GM19372 (cell line): ENCODE data around the gene RPH3AL.

ENCODE experiments used
- ATAC-seq: cut with Tn5 transposase; IDR thresholded peaks from one replicate; pipeline ENCODE4 v1.9.1; 2021; ENCODE audit warnings: mild to moderate bottlenecking, low read depth, moderate library complexity; ENCODE audit not compliant: unreplicated experiment

Gene RPH3AL

GRCh38 chr17:354651-355556, 2.3 kb upstream of the RPH3AL start:
- ATAC-seq: no peak

GRCh38 chr17:353838-354234, 1.2 kb upstream of the RPH3AL start:
- ATAC-seq: no peak

GRCh38 chr17:353213-353837, 718 bp upstream of the RPH3AL start:
- ATAC-seq: no peak

- ATAC-seq: no peak
These were observed 659 bp downstream of the RPH3AL start for GRCh38 chr17:351875-352420.

- ATAC-seq: no peak
These were observed 1.2 kb downstream of the RPH3AL start for GRCh38 chr17:351449-351738.

GRCh38 chr17:350706-351448, 1.7 kb downstream of the RPH3AL start:
- no peak for ATAC-seq

GRCh38 chr17:349666-350065, 2.9 kb downstream of the RPH3AL start:
- ATAC-seq: no peak

GRCh38 chr17:348692-349425, 3.7 kb downstream of the RPH3AL start:
- no peak for ATAC-seq

- no peak for ATAC-seq
These were observed 4.6 kb downstream of the RPH3AL start for GRCh38 chr17:348012-348411.

GRCh38 chr17:347309-347899, 5.2 kb downstream of the RPH3AL start:
- no peak for ATAC-seq

- no peak for ATAC-seq
These were observed 6.4 kb downstream of the RPH3AL start for GRCh38 chr17:345992-346785.

- ATAC-seq: no peak
These were observed 7.3 kb downstream of the RPH3AL start for GRCh38 chr17:345261-345660.

GRCh38 chr17:343875-344752, 8.5 kb downstream of the RPH3AL start:
- no peak for ATAC-seq

- ATAC-seq: no peak
These were observed 9.4 kb downstream of the RPH3AL start for GRCh38 chr17:343211-343610.

GRCh38 chr17:340074-340473, 12.5 kb downstream of the RPH3AL start:
- ATAC-seq: no peak

- no peak for ATAC-seq
These were observed 13.2 kb downstream of the RPH3AL start for GRCh38 chr17:339193-340061.

- ATAC-seq: no peak
These were observed 14.0 kb downstream of the RPH3AL start for GRCh38 chr17:338442-339192.
